Pancreas (tissue), 10 donors: ENCODE results near the gene ADAD2. TPM values are rescaled to one million over a fixed set of nuclear protein-coding genes. Genes with fewer than 3 reads are reported as not detected.

Experiments
- ATAC-seq, 4 donors: fragments of 200-7000 bp; cut with Tn5 transposase; one replicate each; pipeline versions ENCODE4 v1.8.0 to v1.9.1; 2020; ENCODE audit warnings: mild to moderate bottlenecking in 4 of 4, moderate library complexity in 4 of 4
- DNase-seq, 6 donors: peaks; one replicate each; pipeline ENCODE4 v3.0.0-alpha.2; 2020
- FAIRE-seq: peaks from 2 replicates; lab custom pipeline; 2012; peaks lifted over from hg19 to GRCh38; lab: Jason Lieb, UNC
- H3K27ac ChIP-seq, 4 donors: fragments of 200-600 bp; sonication (generic); 1 replicate in 3 of 4; 2 replicates in 1 of 4; pipeline versions ENCODE4 v1.5.0 to v1.8.0; 2020
- H3K27me3 ChIP-seq, 4 donors: fragments of 200-600 bp; one replicate each; pipeline ENCODE4 v1.8.0; 2021
- H3K36me3 ChIP-seq, 3 donors: fragments of 200-600 bp; sonication (generic) in 1 of 3; one replicate each; pipeline versions ENCODE4 v1.5.0 to v1.8.0; 2020 to 2021
- H3K4me1 ChIP-seq, 3 donors: fragments of 200-600 bp; one replicate each; pipeline ENCODE4 v1.8.0; 2021
- H3K4me3 ChIP-seq, 4 donors: fragments of 200-600 bp; sonication (generic) in 2 of 4; one replicate each; pipeline versions ENCODE4 v1.5.0 to v1.8.0; 2020 to 2021
- H3K9me3 ChIP-seq, 4 donors: fragments of 200-600 bp; one replicate each; pipeline ENCODE4 v1.8.0; 2021
- WGBS, 2 donors: extraction: QIAGEN DNeasy Blood & Tissue Kit; methylation state at CpG; one replicate each; pipeline ENCODE4 v1.1.7; 2013; 5-methylcytosine and 5-hydroxymethylcytosine counted together
- intact Hi-C, 3 donors: fragments of 100-400 bp; cut with DNase I; formaldehyde crosslinking; loops; one replicate each; pipeline versions ENCODE4 v1.11.1 to v1.14.2; 2022
- polyA plus RNA-seq, 2 donors: library from polyadenylated mRNA; stranded (reverse); fragments of 200-250 nt; gene quantifications; one replicate each; pipeline ENCODE4 v1.2.3, GENCODE V29; 2013
- total RNA-seq, 6 donors: library from RNA; stranded (reverse); fragmentation: NEBNext Ultra II Directional in 4 of 6; extraction: Animal tissue kit (Norgen Biotek cat#: 25700) in 4 of 6; gene quantifications; one replicate each; pipeline versions ENCODE4 v1.2.1 to v1.2.4, GENCODE V29; 2021 to 2023
- TF ChIP-seq, protein P1 (sequence below), 4 donors: fragments of 200-600 bp; sonication (generic) in 3 of 4; IDR thresholded peaks; one replicate each; pipeline versions ENCODE4 v1.5.0 to v1.8.0; 2021; ENCODE audit warnings: antibody characterized with exemption in 4 of 4
- donor health status: healthy with polysubstance abuse.
- donor health status: DM: no; HTN: no; CAD: no; lungs with moderate emphysema.
- donor health status: DM: no; HTN: no; CAD: no.
- donor health status: control.
- donor health status: control.
- donor health status: Bipolar disorder and iron deficiency.
- donor health status: DM: yes; HTN: yes; CAD: no.
- donor health status: DM: no; HTN: no; CAD: no.
- donor health status: DM: no; HTN: no; CAD: no.
- donor health status: DM: yes; HTN: yes; CAD: no.

ADAD2 gene
- total and polyA plus RNA-seq, 8 donors, result 0.19 to 3.8 (median 1.3) TPM; not detected in 4

DNA sequence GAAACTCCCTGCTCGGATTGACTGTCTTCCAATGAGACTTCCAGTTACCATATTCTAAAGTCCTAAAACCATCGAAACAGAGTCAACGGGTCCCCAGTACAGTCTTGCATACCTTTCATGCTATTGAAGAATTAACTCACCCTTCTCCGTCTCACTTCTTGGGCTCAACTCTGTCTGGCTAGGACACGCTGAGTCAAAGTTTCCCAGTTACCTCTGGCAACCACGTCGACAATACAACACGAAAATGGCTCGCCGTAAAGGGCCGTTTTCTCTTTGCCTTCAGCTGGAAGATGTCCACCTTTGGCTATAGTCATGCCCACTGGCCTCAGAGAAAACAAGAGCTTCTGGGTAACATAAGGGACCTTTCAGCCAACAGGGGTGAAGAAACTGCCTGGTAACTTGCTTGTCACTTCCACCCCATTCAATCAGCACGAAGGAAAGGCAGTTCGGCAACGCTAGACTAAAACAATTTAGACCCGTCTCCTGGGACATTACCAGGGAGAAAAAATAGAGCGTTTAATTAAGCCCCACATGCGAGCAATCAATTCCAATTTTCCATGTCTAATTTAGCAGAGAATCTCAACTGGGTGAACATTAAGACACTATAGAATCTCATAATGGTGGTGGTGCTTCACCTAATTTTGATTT lies 27.3 kb downstream of the ADAD2 start:
- Histone ChIP-seq H3K27ac (no peak overlapping the region), H3K4me1 (no peaks in the 10 kb centered on the region), H3K4me3 (no peak overlapping the region), H3K27me3 (no peaks in the 10 kb centered on the region), H3K9me3 (no peaks in the 10 kb centered on the region), H3K36me3 (no peaks in the 10 kb centered on the region)
- intact Hi-C loops, result no loop called here
- FAIRE-seq (no peak), ATAC-seq (no peak), DNase-seq (no peak)
- TF ChIP-seq, protein P1, sequence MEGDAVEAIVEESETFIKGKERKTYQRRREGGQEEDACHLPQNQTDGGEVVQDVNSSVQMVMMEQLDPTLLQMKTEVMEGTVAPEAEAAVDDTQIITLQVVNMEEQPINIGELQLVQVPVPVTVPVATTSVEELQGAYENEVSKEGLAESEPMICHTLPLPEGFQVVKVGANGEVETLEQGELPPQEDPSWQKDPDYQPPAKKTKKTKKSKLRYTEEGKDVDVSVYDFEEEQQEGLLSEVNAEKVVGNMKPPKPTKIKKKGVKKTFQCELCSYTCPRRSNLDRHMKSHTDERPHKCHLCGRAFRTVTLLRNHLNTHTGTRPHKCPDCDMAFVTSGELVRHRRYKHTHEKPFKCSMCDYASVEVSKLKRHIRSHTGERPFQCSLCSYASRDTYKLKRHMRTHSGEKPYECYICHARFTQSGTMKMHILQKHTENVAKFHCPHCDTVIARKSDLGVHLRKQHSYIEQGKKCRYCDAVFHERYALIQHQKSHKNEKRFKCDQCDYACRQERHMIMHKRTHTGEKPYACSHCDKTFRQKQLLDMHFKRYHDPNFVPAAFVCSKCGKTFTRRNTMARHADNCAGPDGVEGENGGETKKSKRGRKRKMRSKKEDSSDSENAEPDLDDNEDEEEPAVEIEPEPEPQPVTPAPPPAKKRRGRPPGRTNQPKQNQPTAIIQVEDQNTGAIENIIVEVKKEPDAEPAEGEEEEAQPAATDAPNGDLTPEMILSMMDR (IDR thresholded peaks at IDR 0.05), result no peak
- 64 to 75% methylated on average over 17 of the region's 17 CpGs for WGBS, 2 donors

DNA sequence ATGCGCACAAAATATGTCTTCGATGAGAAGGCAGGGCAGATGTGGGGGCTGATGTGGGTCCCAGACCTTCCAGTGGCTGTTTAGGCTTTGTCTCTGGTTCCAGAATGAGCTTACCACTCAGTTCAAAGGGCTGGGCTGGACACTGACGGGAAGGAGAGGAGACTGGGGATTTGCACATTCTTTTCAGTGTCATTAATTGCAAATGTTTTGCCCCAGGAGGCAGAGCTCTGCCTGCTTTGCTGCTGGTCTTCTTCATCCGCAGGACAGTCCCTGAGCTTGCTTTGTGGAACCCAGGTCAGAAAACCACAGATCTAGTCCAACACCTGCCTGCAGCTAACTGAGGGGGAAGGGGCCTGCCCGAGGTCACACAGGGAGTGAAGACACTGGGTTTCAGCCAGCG lies 28.0 kb downstream of the ADAD2 start:
- DNase-seq (no peak), ATAC-seq (no peak), FAIRE-seq (no peak)
- no peaks in the 10 kb centered on the region for H3K4me1 ChIP-seq
- H3K9me3 ChIP-seq, result no peaks in the 10 kb centered on the region
- H3K36me3 ChIP-seq, result no peaks in the 10 kb centered on the region
- 52 to 69% methylated on average over 6 of the region's 6 CpGs for WGBS, 2 donors
- TF ChIP-seq, protein P1 (IDR thresholded peaks at IDR 0.05), result no peak
- H3K4me3 ChIP-seq, result no peak overlapping the region
- H3K27me3 ChIP-seq, result no peaks in the 10 kb centered on the region
- intact Hi-C loops, result no loop called here
- H3K27ac ChIP-seq, result no peak overlapping the region

DNA sequence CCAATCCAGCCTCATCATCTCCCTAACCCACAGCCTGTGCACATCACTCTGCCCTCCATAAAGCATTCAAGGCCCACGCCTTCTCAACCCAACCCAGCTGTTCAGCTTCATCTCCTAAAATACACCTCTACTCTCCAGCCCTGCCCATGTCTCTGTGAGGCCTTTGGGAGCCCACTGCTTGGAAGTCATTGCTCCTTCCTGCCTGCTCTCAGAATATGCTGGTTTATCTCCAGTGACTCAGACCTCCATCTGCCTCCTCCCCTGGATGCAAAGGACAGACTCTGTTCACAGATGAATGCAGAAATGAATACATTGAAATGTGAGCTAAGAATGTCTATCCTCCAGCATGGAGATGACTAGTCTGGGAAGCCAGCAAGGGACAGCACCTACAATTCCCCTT lies 29.9 kb downstream of the ADAD2 start:
- no peaks in the 10 kb centered on the region for H3K36me3 ChIP-seq
- FAIRE-seq (no peak), DNase-seq (no peak), ATAC-seq (no peak)
- TF ChIP-seq, protein P1 (IDR thresholded peaks at IDR 0.05), result no peak
- no peaks in the 10 kb centered on the region for H3K9me3 ChIP-seq
- intact Hi-C loops, result no loop called here
- H3K4me1 ChIP-seq, result no peaks in the 10 kb centered on the region
- 82 to 98% methylated on average over 1 of the region's 1 CpG for WGBS, 2 donors
- no peak overlapping the region for H3K4me3 ChIP-seq
- H3K27ac ChIP-seq, result no peak overlapping the region
- H3K27me3 ChIP-seq, result no peaks in the 10 kb centered on the region

- no peak for DNase-seq
- TF ChIP-seq, protein P1 (IDR thresholded peaks at IDR 0.05), result no peak
- 71 to 79% methylated on average over 4 of the region's 4 CpGs for WGBS, 2 donors
- FAIRE-seq, result no peak
- intact Hi-C loops, result no loop called here
- Histone ChIP-seq H3K9me3 (no peaks in the 10 kb centered on the region), H3K27me3 (no peaks in the 10 kb centered on the region), H3K36me3 (no peaks in the 10 kb centered on the region), H3K27ac (no peak overlapping the region), H3K4me1 (no peaks in the 10 kb centered on the region), H3K4me3 (no peak overlapping the region)
- ATAC-seq, result no peak
Measured at GRCh38 chr16:84223456-84223855, 32.5 kb downstream of the ADAD2 start.

DNA sequence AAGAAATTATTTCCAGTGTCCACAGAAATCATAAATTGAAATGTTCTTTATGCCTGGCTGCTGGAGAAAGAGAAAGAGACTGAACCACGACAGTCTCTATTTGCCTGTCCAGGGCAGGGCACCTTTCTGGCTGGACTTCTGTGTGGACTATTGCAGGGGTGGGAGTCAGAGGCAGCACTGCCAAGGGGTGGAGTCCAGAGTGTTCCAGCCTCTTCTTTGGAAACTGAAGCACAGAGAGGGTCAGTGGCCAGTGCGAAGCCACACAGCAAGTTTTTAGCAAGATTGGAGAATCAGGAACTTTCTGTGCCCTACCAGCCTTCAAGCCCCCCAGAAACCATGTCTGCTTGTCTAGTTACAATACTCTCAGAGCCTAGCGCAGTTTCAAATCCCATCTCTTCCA lies 33.6 kb downstream of the ADAD2 start:
- H3K27me3 ChIP-seq, result no peaks in the 10 kb centered on the region
- intact Hi-C loops, result no loop called here
- ATAC-seq (no peak), DNase-seq (no peak), FAIRE-seq (no peak)
- H3K4me1 ChIP-seq, result no peaks in the 10 kb centered on the region
- no peak overlapping the region for H3K4me3 ChIP-seq
- 70 to 71% methylated on average over 3 of the region's 3 CpGs for WGBS, 2 donors
- no peaks in the 10 kb centered on the region for H3K36me3 ChIP-seq
- H3K9me3 ChIP-seq, result no peaks in the 10 kb centered on the region
- TF ChIP-seq, protein P1 (IDR thresholded peaks at IDR 0.05), result no peak
- H3K27ac ChIP-seq, result no peak overlapping the region
